ENCODE data around the gene SMLR1. TPM values are rescaled to one million over a fixed set of nuclear protein-coding genes. Genes with fewer than 3 reads are reported as not detected.

SMLR1 gene
- total and polyA plus RNA-seq, 2 experiments from 2014 or later: not detected

GRCh38 chr6:130810307-130811030 lies 16.7 kb upstream of the SMLR1 start:
- Histone ChIP-seq H3K27ac (no peak overlapping the region), H3K4me3 (no peak overlapping the region), H3K4me1 (ENCODE audit: insufficient read depth) (peaks cover 8% of the 10 kb centered on the region; the same call in 1 of the 2 replicates), H3K36me3 (ENCODE audit: low read depth) (no peaks in the 10 kb centered on the region), H3K27me3 (replicated peaks; ENCODE audit: insufficient read depth) (no peaks in the 10 kb centered on the region), H3K79me2 (ENCODE audit: insufficient read depth) (no peaks in the 10 kb centered on the region), H4K20me1 (ENCODE audit: insufficient read depth) (no peaks in the 10 kb centered on the region), H3K9me3 (ENCODE audit: low read depth) (no peaks in the 10 kb centered on the region), H2AFZ (no peak overlapping the region), H3F3A (ENCODE audit: insufficient read depth) (no peaks in the 10 kb centered on the region), H3K9me2 (ENCODE audit: insufficient read depth) (no peaks in the 10 kb centered on the region), H3K4me2 (ENCODE audit: unreplicated experiment) (no peak overlapping the region), H3K9ac (no peak overlapping the region)
- 14 to 20% methylated on average over 9 of the region's 9 CpGs for WGBS, 2 experiments (ENCODE audit: low coverage in 1 of 2, low lambda C conversion rate in 2 of 2, missing lambda C conversion rate in 2 of 2)
- peak; percentile 24 for DNase-seq
- TF ChIP-seq EZH2 (IDR thresholded peaks at IDR 0.05; ENCODE audit: insufficient read depth, poor library complexity, severe bottlenecking) (no peak), EZH2phosphoT487 (IDR thresholded peaks at IDR 0.05; ENCODE audit: insufficient read depth, low read depth) (no peak)
- in situ Hi-C loops (cut with MboI): no loop called here

GRCh38 chr6:130811932-130812331 lies 15.3 kb upstream of the SMLR1 start:
- in situ Hi-C loops (cut with MboI): no loop called here
- Histone ChIP-seq H3F3A (ENCODE audit: insufficient read depth) (no peaks in the 10 kb centered on the region), H3K9me2 (ENCODE audit: insufficient read depth) (no peaks in the 10 kb centered on the region), H2AFZ (no peak overlapping the region), H3K4me3 (no peak overlapping the region), H3K4me1 (ENCODE audit: insufficient read depth) (peaks cover 8% of the 10 kb centered on the region; the same call in 1 of the 2 replicates), H3K27ac (no peak overlapping the region), H3K9ac (no peak overlapping the region), H3K27me3 (replicated peaks; ENCODE audit: insufficient read depth) (no peaks in the 10 kb centered on the region), H3K9me3 (ENCODE audit: low read depth) (no peaks in the 10 kb centered on the region), H3K79me2 (ENCODE audit: insufficient read depth) (no peaks in the 10 kb centered on the region), H3K36me3 (ENCODE audit: low read depth) (no peaks in the 10 kb centered on the region), H4K20me1 (ENCODE audit: insufficient read depth) (no peaks in the 10 kb centered on the region), H3K4me2 (ENCODE audit: unreplicated experiment) (no peak overlapping the region)
- DNase-seq: no peak
- TF ChIP-seq EZH2 (IDR thresholded peaks at IDR 0.05; ENCODE audit: insufficient read depth, poor library complexity, severe bottlenecking): no peak
- TF ChIP-seq EZH2phosphoT487 (IDR thresholded peaks at IDR 0.05; ENCODE audit: insufficient read depth, low read depth): no peak
- 97 to 100% methylated on average over 5 of the region's 5 CpGs for WGBS, 2 experiments (ENCODE audit: low coverage in 1 of 2, low lambda C conversion rate in 2 of 2, missing lambda C conversion rate in 2 of 2)

DNA sequence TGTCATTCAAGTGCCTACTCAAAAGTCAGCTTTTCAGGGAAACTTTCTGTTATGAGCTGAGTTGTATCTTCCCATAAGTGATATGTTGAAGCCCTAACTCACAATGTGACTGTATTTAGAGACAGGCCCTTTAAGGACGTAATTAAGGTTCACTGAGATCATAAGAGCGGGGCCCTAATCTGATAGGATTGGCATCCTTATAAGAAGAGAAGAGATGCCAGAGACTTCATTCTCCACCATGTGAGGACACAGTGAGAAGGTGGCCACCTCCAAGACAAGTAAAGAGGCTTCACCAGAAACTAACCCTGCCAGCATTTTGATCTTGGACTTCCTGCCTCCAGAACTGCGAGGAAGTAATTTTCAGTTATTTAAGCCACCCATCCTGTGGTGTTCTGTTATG lies 12.7 kb upstream of the SMLR1 start:
- no peaks in the 10 kb centered on the region for H4K20me1 ChIP-seq (ENCODE audit: insufficient read depth)
- TF ChIP-seq EZH2phosphoT487 (IDR thresholded peaks at IDR 0.05; ENCODE audit: insufficient read depth, low read depth) (no peak), EZH2 (IDR thresholded peaks at IDR 0.05; ENCODE audit: insufficient read depth, poor library complexity, severe bottlenecking) (no peak)
- no peaks in the 10 kb centered on the region for H3K9me2 ChIP-seq (ENCODE audit: insufficient read depth)
- H3K27ac ChIP-seq: no peak overlapping the region
- in situ Hi-C loops (cut with MboI): no loop called here
- H3K4me3 ChIP-seq: no peak overlapping the region
- no peak overlapping the region for H3K4me2 ChIP-seq (ENCODE audit: unreplicated experiment)
- DNase-seq: no peak
- no peaks in the 10 kb centered on the region for H3K9me3 ChIP-seq (ENCODE audit: low read depth)
- H3K36me3 ChIP-seq (ENCODE audit: low read depth): no peaks in the 10 kb centered on the region
- no peaks in the 10 kb centered on the region for H3K79me2 ChIP-seq (ENCODE audit: insufficient read depth)
- WGBS, 2 experiments (ENCODE audit: low coverage in 1 of 2, low lambda C conversion rate in 2 of 2, missing lambda C conversion rate in 2 of 2): 81 to 93% methylated on average over 3 of the region's 3 CpGs
- peaks cover 8% of the 10 kb centered on the region; the same call in 1 of the 2 replicates for H3K4me1 ChIP-seq (ENCODE audit: insufficient read depth)
- H2AFZ ChIP-seq: no peak overlapping the region
- H3F3A ChIP-seq (ENCODE audit: insufficient read depth): no peaks in the 10 kb centered on the region
- H3K27me3 ChIP-seq (replicated peaks; ENCODE audit: insufficient read depth): no peaks in the 10 kb centered on the region
- H3K9ac ChIP-seq: no peak overlapping the region

DNA sequence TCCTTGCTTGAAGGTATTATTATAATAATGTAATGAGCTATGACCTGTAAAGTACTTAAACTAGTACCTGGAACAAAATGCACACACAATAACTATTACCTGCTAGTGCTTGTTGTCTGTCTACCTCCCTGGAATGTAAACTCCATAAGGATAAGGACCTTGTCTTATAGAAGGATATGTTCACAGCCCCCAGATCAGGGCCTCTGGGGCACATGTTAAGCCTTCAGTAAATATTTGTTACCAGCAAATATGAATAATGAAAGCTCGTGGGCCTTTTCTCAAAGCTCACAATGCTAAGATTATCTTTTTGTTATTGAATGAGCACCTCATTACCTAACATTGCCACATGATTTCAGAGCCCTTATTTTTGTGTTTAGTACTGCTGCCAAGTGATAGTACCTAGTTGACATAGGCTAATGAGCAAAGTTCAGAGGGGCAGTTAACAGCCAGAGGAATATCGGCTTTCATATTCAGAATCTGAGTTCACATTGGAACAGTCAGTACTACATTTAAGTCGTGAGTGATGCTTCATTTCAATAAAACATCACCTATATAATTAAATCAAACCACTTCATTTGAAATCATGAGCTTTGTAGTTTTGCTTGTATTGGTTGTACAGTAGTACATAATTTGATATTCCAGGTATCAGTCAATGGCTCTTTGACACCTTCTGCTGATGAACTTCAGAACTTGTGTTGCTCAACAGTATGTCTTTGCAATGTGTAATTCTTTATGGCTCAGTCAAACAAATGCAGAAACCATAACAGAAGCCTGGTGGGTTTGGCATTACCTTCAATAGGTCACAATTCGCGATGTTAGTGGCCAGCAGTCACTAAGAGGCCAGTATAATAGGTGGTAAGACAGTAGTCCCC lies 11.8 kb upstream of the SMLR1 start:
- H3K9me3 ChIP-seq (ENCODE audit: low read depth): no peaks in the 10 kb centered on the region
- no peaks in the 10 kb centered on the region for H3K79me2 ChIP-seq (ENCODE audit: insufficient read depth)
- 0 out of 2 replicates have a peak, but pooled peaks cover 3% of the 10 kb centered on the region for H3K4me1 ChIP-seq (ENCODE audit: insufficient read depth)
- 80 to 82% methylated on average over 5 of the region's 5 CpGs for WGBS, 2 experiments (ENCODE audit: low coverage in 1 of 2, low lambda C conversion rate in 2 of 2, missing lambda C conversion rate in 2 of 2)
- no peaks in the 10 kb centered on the region for H3K36me3 ChIP-seq (ENCODE audit: low read depth)
- no peak overlapping the region for H3K27ac ChIP-seq
- no peaks in the 10 kb centered on the region for H3K27me3 ChIP-seq (replicated peaks; ENCODE audit: insufficient read depth)
- no peak for DNase-seq
- no peak overlapping the region for H3K4me3 ChIP-seq
- in situ Hi-C loops (cut with MboI): no loop called here
- no peak overlapping the region for H3K9ac ChIP-seq
- no peaks in the 10 kb centered on the region for H4K20me1 ChIP-seq (ENCODE audit: insufficient read depth)
- TF ChIP-seq EZH2phosphoT487 (IDR thresholded peaks at IDR 0.05; ENCODE audit: insufficient read depth, low read depth): no peak
- TF ChIP-seq EZH2 (IDR thresholded peaks at IDR 0.05; ENCODE audit: insufficient read depth, poor library complexity, severe bottlenecking): no peak
- no peak overlapping the region for H3K4me2 ChIP-seq (ENCODE audit: unreplicated experiment)
- no peak overlapping the region for H2AFZ ChIP-seq
- no peaks in the 10 kb centered on the region for H3F3A ChIP-seq (ENCODE audit: insufficient read depth)
- H3K9me2 ChIP-seq (ENCODE audit: insufficient read depth): no peaks in the 10 kb centered on the region
